ENCODE data around the gene DTWD2.

DNA sequence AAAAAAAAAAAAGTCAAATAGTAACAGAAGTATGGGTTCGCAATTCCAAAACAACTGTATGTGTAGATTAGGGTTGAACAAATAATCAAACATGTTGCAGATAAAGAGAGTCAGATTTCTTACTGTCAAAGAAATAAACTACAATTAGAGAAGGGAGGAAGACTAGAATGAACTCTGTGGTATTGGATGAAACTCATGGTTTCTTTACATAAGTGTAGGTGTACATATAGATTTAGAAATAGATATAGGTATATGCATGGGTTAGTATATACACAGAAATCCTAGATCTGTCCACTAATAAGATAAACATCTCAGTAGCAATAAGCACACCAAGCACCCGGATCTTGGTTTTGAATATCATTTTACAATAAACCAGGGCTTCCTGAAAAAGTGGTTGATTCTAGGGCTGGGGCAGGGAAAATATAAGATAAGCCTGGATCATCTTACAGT is 21.3 kb downstream of the DTWD2 start:
- TF ChIP-seq, protein P1, sequence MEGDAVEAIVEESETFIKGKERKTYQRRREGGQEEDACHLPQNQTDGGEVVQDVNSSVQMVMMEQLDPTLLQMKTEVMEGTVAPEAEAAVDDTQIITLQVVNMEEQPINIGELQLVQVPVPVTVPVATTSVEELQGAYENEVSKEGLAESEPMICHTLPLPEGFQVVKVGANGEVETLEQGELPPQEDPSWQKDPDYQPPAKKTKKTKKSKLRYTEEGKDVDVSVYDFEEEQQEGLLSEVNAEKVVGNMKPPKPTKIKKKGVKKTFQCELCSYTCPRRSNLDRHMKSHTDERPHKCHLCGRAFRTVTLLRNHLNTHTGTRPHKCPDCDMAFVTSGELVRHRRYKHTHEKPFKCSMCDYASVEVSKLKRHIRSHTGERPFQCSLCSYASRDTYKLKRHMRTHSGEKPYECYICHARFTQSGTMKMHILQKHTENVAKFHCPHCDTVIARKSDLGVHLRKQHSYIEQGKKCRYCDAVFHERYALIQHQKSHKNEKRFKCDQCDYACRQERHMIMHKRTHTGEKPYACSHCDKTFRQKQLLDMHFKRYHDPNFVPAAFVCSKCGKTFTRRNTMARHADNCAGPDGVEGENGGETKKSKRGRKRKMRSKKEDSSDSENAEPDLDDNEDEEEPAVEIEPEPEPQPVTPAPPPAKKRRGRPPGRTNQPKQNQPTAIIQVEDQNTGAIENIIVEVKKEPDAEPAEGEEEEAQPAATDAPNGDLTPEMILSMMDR (conservative IDR thresholded peaks at IDR 0.05; ENCODE audit: low read depth in 2 of 2) = no peak
- TF ChIP-seq POLR2AphosphoS5 (IDR thresholded peaks at IDR 0.05; ENCODE audit: low read depth) (no peak), EZH2 (IDR thresholded peaks at IDR 0.05; ENCODE audit: low read depth, unreplicated experiment) (no peak), CREB1 (CRISPR knock-in tag; IDR thresholded peaks at IDR 0.05; ENCODE audit: low read depth) (no peak), ZNF114 (CRISPR knock-in tag; IDR thresholded peaks at IDR 0.05) (no peak), EZH2phosphoT487 (IDR thresholded peaks at IDR 0.05; ENCODE audit: unreplicated experiment) (no peak), STAT1 (IDR thresholded peaks at IDR 0.05; ENCODE audit: unreplicated experiment) (no peak)
- TF ChIP-seq, protein P2, sequence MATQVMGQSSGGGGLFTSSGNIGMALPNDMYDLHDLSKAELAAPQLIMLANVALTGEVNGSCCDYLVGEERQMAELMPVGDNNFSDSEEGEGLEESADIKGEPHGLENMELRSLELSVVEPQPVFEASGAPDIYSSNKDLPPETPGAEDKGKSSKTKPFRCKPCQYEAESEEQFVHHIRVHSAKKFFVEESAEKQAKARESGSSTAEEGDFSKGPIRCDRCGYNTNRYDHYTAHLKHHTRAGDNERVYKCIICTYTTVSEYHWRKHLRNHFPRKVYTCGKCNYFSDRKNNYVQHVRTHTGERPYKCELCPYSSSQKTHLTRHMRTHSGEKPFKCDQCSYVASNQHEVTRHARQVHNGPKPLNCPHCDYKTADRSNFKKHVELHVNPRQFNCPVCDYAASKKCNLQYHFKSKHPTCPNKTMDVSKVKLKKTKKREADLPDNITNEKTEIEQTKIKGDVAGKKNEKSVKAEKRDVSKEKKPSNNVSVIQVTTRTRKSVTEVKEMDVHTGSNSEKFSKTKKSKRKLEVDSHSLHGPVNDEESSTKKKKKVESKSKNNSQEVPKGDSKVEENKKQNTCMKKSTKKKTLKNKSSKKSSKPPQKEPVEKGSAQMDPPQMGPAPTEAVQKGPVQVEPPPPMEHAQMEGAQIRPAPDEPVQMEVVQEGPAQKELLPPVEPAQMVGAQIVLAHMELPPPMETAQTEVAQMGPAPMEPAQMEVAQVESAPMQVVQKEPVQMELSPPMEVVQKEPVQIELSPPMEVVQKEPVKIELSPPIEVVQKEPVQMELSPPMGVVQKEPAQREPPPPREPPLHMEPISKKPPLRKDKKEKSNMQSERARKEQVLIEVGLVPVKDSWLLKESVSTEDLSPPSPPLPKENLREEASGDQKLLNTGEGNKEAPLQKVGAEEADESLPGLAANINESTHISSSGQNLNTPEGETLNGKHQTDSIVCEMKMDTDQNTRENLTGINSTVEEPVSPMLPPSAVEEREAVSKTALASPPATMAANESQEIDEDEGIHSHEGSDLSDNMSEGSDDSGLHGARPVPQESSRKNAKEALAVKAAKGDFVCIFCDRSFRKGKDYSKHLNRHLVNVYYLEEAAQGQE (IDR thresholded peaks at IDR 0.05; ENCODE audit: unreplicated experiment) = no peak
- TF ChIP-seq, protein P3, sequence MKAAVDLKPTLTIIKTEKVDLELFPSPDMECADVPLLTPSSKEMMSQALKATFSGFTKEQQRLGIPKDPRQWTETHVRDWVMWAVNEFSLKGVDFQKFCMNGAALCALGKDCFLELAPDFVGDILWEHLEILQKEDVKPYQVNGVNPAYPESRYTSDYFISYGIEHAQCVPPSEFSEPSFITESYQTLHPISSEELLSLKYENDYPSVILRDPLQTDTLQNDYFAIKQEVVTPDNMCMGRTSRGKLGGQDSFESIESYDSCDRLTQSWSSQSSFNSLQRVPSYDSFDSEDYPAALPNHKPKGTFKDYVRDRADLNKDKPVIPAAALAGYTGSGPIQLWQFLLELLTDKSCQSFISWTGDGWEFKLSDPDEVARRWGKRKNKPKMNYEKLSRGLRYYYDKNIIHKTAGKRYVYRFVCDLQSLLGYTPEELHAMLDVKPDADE (IDR thresholded peaks at IDR 0.05) = no peak
